CD4-positive, alpha-beta T cell treated with Interleukin-6 at 100 ng/mL for 8 hours (primary cell): ENCODE results near the gene ITCH.

Experiments
- DNase-seq: peaks from one replicate; pipeline ENCODE4 v3.0.0-alpha.2; 2020; ENCODE audit warnings: mixed read lengths, low spot score

ITCH gene

DNA sequence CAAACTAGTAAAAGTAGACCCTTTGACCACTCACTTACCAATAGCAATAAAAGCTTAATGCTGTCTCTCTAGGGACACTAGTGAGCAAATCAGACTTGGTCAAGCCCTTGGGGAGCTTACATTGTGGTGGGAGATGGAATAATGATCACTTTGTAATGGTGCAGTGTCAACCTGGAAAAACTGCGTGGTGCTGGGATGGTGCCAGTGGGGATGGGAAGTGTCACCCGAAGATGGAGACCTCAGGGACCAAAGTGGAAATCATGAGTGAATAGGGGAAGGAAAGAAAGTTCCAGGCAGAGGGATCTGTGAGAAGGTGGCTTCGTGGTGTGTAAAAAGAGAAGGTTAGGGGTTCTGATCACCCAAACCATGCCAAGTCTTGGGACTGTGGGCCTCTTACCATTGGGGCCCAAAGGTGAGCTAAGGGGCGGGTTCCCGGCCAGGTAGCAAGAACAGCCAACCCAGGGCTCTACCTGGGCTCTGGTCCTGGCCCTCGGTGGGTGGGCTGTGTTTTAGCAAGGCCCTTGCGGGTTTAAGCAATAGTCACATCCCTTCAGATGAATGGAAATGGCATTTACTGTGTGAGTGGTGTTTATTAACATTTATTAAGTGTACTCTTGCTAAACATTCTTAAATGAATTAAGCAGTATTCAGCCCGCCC lies 168.7 kb downstream of the ITCH start:
- DNase-seq: no peak

DNA sequence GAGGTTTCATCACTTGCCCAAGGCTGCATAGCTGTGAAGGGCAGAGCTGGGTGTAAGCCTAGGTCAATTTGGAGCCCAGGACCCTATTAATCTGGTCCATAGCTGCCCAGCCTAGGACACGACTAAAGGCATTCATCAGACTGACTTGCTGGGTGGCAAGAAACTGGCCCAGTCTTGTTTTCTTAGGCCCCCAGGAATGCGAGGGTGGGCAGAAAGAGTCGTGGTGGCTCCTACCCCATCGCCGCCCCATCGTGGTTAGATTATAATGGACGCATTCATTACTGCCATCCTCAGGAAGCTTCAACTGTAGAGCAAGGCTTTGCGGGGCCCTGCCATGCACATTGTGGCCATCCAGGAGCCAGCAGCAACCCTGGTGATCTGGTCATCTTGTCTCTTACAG lies 169.2 kb downstream of the ITCH start:
- no peak for DNase-seq

DNA sequence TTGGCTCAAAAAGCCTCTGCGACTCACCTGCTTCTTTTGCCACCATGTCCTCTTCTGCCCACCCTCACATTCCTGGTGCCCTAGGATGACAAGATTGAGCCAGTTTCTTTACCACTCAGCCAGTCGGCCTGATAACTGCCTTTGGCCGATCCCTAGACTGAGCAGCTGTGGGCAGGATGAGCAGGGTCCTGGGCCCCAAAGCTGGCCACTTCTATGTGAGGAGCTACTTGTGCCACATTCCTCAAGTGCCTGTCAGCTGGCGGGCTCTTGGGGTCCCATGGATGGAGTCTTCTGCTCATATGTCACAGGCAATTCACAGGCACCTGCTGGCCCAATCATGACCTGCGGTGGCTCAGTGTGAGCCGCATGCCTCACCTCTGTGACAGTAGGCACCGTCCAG lies 169.7 kb downstream of the ITCH start:
- no peak for DNase-seq

DNA sequence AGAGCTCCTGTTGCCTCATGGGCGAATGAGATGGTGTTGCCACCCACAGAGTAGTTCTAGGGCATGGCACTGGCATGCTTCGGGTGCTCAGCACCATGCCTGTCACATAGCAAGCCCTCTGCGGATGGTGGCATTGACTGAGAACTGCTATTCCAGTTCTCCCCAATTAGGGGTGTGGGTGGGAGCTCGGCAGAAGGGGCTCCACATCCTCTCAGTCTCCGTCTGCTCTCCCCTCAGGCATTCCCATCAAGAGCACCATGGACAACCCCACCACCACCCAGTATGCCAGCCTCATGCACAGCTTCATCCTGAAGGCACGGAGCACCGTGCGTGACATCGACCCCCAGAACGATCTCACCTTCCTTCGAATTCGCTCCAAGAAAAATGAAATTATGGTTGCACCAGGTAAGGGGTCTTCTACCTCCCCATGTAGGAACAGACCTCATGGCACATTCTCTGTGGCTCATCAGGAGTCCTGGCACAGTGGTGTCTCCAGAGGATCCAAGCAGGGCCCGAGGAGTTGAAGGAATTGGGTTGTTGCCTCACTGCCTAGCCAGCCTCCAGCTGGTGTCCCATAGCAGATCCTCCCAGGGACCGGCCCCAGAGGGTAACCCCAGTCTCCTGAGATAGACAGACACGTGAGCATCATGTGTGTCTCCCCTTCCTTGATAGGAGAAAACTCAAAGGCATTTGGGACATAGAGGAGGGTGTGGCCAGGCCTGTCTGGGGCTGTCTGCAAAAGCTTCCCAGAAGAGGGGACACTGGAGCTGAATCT lies 171.5 kb downstream of the ITCH start:
- DNase-seq: no peak

- DNase-seq: no peak
Observed at GRCh38 chr20:34535301-34535840, 172.3 kb downstream of the ITCH start.

- no peak for DNase-seq
Observed at GRCh38 chr20:34535857-34536256, 172.8 kb downstream of the ITCH start.

- peak; percentile 33 for DNase-seq
Observed at GRCh38 chr20:34536798-34537394, 173.8 kb downstream of the ITCH start.

DNA sequence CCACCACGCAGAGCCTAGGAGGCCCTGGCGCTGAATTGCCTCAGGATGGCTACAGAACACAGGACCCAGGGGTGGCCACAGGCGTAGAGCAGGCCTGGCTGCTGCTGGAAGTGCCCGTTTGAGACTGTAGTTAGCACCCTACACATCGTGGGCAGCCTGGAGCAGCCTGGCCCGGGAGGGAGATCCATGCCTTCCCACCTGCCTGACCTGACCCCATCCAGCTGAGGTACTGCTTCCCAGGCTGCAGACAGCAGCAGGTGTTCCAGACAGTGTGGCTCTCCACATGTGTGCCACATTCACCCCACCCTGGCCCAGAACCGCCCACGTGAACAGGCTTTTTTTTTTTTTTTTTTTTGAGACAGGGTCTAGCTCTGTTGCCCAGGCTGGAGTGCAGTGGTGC lies 174.6 kb downstream of the ITCH start:
- no peak for DNase-seq

DNA sequence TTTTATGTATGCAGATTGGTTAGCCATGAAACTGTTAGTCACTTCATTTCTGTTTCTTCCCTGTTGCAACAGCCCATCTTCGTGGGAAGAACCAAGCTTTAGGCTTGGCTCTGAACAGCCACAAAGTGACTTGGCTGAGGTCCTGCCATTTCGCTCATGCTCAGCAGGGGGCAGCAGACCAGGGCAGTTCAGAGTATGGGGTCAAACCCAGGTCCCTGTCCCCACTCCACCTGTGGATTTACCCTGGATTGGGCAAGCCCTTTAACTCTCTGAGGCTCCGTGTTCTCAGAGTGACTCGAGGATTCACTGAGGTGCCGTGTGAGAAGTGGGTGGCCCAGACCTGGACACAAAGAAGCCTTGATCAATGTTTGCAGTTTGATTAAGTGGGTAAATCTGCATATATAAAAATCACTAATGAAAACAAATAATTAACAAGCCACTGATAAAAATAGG lies 175.6 kb downstream of the ITCH start:
- DNase-seq: peak; percentile 35

DNA sequence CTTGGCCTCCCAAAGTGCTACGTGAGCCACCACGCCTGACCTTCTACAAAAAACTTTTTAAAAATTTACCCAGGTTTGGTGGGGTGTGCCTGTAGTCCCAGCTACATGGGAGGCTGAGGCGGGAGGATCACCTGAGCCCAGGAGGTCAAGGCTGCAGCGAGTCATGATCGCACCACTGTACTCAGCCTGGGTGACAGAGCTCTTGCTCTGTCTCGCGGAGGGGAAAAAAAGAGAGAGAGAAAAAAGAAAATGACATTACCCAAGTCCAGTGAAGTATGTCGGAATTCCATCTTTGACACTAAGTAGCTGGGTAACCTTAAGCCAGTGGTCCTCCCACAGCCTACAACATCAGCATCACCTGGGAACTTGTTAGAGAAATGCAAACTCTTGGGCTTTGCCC lies 176.7 kb downstream of the ITCH start:
- DNase-seq: no peak

DNA sequence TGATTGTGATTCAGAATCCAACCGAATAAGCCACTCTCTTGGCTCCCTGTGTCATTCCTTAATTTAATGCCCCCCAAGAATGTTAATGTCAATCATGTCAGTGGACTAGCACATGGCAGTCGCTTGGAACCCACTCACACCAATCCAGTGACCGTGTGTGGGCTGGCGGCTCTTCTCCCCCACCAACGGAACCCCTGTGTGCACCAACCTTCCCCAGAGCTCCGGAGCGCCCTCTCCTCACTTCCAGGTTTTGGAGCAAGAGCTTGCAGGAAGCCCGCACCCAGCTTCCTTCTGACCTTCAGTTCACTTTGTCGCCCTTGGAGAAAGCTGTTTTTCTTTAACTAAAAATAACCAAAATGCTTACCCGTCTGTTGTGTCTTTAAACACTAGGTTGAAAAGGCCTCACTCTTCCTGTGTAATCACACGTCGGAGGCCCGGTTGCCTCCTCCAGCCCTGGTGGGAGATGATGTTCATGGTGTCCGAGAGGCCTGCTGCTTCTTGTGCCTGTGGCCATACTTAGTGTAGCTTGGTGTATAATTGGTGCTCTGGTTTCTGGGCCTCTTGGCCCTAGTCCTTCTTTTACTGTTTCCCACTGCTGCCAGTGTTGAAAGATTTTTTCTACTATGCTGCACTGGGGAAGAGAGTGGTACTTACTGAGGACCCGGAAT lies 177.7 kb downstream of the ITCH start:
- DNase-seq: no peak

- DNase-seq: peak; percentile 38
Observed at GRCh38 chr20:34541264-34541901, 178.3 kb downstream of the ITCH start.

- DNase-seq: no peak
Observed at GRCh38 chr20:34541917-34542316, 178.8 kb downstream of the ITCH start.

- DNase-seq: no peak
Observed at GRCh38 chr20:34542439-34542838, 179.4 kb downstream of the ITCH start.

GRCh38 chr20:34543463-34544056 lies 180.5 kb downstream of the ITCH start:
- DNase-seq: no peak

DNA sequence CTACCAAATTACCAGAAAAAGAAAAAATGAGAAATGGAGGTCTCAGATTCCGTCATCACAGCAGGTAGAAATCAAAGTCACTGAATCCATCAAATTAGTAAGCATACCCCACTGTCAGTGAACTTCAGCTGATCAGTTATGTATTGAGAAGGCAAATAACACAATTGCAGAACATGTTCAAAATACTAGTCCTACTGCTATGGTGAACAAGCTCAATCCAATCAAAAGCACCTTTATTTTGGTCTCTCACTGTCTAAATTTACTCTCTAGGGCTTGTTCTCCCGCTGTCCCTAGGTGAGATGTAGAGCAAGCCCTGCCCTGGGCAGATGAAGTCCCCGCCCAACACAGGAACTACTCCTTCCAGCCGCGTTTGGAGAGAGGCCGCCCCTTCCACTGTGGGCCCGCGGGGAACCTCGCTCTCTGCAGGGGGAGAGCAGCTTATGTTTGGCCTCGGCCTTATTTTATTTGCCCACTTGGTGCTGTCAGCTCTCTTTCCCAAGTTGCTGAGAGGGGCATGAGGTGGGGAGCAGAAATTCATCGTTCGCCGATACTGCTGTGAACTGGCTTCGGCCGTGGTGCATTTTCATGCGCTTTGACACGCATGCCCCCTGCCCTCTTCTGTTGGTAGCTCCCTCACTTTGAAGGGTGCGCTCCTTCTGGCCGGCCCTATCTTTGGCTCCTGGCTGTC lies 181.2 kb downstream of the ITCH start:
- no peak for DNase-seq

- no peak for DNase-seq
Observed at GRCh38 chr20:34546751-34547181, 183.7 kb downstream of the ITCH start.

- no peak for DNase-seq
Observed at GRCh38 chr20:34547844-34548613, 185.0 kb downstream of the ITCH start.

DNA sequence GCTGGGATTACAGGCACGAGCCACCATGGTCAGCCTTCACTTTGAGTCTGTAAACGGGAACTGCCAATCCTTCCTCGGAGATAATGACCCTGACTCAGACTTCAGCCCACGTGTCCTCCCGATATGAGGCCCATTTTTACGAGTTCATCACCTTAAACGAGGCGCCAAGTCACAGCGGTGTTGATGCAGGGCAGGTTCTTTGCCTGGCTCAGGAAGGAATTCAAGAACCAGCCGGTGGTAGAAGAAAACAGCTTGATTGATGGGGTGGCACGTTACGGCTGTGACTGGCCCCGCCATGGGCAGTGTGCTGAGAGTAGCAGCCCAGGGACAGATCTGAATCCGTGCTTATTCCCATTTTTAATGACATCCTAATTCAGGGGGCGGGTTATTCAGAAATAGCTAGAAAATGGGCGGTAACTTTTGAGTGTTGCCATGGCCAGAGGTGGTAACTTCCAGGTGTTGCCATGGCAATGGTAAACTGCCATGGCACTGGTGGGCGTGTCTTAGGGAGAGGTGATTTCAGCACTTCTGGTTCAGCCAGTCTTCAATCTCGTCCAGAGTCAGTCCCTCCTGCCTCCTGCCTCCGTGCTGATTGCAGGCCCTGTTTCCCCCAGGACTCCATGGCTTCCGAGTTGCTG lies 186.3 kb downstream of the ITCH start:
- DNase-seq: no peak

DNA sequence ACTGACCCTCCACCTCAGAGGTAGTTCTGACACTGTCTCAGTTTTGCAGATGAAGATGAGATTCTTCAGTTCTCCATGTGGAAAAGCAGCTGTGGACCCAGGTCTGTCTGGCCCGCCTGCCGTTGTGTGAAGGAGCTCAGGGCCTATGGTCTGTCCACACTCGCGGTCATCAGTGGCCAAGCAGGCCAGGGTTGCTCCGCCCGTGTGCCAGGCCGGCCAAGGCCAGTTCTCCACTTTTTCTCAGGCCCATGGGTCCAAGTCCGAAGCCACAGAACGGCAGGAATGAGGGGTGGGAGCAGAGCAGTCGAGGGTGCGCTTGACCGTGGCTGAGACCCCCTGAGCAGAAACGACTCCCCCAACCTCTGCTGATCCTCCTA lies 186.8 kb downstream of the ITCH start:
- no peak for DNase-seq
